ENCODE results near the gene CNTN4.

CNTN4 gene

GRCh38 chr3:3081381-3082233 is 982.9 kb downstream of the CNTN4 start:
- no peak for DNase-seq

- no peak for DNase-seq
Observed at GRCh38 chr3:3082234-3082924, 983.7 kb downstream of the CNTN4 start.

- DNase-seq: no peak
Observed at GRCh38 chr3:3084890-3085289, 986.2 kb downstream of the CNTN4 start.

- DNase-seq: no peak
Observed at GRCh38 chr3:3085782-3086181, 987.1 kb downstream of the CNTN4 start.

GRCh38 chr3:3086239-3086638 is 987.6 kb downstream of the CNTN4 start:
- DNase-seq: no peak

GRCh38 chr3:3087279-3087678 is 988.6 kb downstream of the CNTN4 start:
- no peak for DNase-seq

GRCh38 chr3:3087716-3088465 is 989.2 kb downstream of the CNTN4 start:
- DNase-seq: no peak

GRCh38 chr3:3089017-3089416 is 990.4 kb downstream of the CNTN4 start:
- no peak for DNase-seq

- no peak for DNase-seq
Observed at GRCh38 chr3:3097958-3098357, 999.3 kb downstream of the CNTN4 start.

GRCh38 chr3:3101660-3102458 is 1003.2 kb downstream of the CNTN4 start:
- DNase-seq: no peak

GRCh38 chr3:3102751-3103150 is 1004.1 kb downstream of the CNTN4 start:
- DNase-seq: no peak

GRCh38 chr3:3105246-3105645 is 1006.6 kb downstream of the CNTN4 start:
- DNase-seq: no peak

- no peak for DNase-seq
Observed at GRCh38 chr3:3105815-3106214, 1007.1 kb downstream of the CNTN4 start.

GRCh38 chr3:3107181-3107580 is 1008.5 kb downstream of the CNTN4 start:
- no peak for DNase-seq

Data from activated CD4-positive, alpha-beta T cell treated with anti-CD3 and anti-CD28 coated beads for 48 hours (primary cell).